MCF 10A (cell line): Measurements from ENCODE around the gene INHBC. TPM values are rescaled to one million over a fixed set of nuclear protein-coding genes. Genes with fewer than 3 reads are reported as not detected.

Experiments used
- BruUV-seq: library from RNA; stranded (reverse); fragments of 400-500 nt; replicated peaks from 2 replicates; lab custom pipeline; 2021; lab: Mats Ljungman, UMichigan
- CTCF ChIA-PET: fragments of 300-600 bp; sonication (Branson Sonifier 250); formaldehyde crosslinking; extraction: SDS; loops from one replicate; lab custom pipeline; 2021; ENCODE audit warnings: antibody characterized with exemption, inconsistent platforms; lab: Yijun Ruan, JAX
- POLR2A ChIA-PET: fragments of 300-600, 350-650 bp; sonication (Branson Sonifier 250); formaldehyde crosslinking; extraction: SDS; loops from one replicate; lab custom pipeline; 2020; ENCODE audit warnings: antibody characterized with exemption, inconsistent platforms; lab: Yijun Ruan, JAX
- DNase-seq: peaks from one replicate; pipeline ENCODE4 v3.0.0-alpha.2; 2018; ENCODE audit not compliant: unreplicated experiment
- H3K27ac Mint-ChIP-seq: one replicate; pipeline ENCODE4 v1.8.0; 2022; ENCODE audit warnings: mild to moderate bottlenecking, low read depth, mixed read lengths; ENCODE audit not compliant: unreplicated experiment
- H3K27me3 Mint-ChIP-seq: one replicate; pipeline ENCODE4 v1.8.0; 2022; ENCODE audit warnings: mixed read lengths; ENCODE audit not compliant: insufficient read depth, unreplicated experiment
- H3K36me3 Mint-ChIP-seq: one replicate; pipeline ENCODE4 v1.8.0; 2022; ENCODE audit warnings: mild to moderate bottlenecking, moderate library complexity, mixed read lengths; ENCODE audit not compliant: insufficient read depth, unreplicated experiment
- H3K4me1 Mint-ChIP-seq: one replicate; pipeline ENCODE4 v1.8.0; 2022; ENCODE audit warnings: mixed read lengths; ENCODE audit not compliant: insufficient read depth, unreplicated experiment
- H3K4me3 Mint-ChIP-seq: one replicate; pipeline ENCODE4 v1.8.0; 2022; ENCODE audit warnings: mild to moderate bottlenecking, moderate library complexity, mixed read lengths; ENCODE audit not compliant: unreplicated experiment
- H3K9me3 Mint-ChIP-seq: one replicate; pipeline ENCODE4 v1.8.0; 2022; ENCODE audit warnings: mixed read lengths; ENCODE audit not compliant: unreplicated experiment
- intact Hi-C: fragments of 100-400 bp; cut with micrococcal nuclease; formaldehyde crosslinking; loops from 2 replicates; pipeline ENCODE4 v1.14.1; 2022
- total RNA-seq: library from RNA; stranded (reverse); gene quantifications from 2 replicates; pipeline ENCODE4 v1.2.3, GENCODE V29; 2022
- TF ChIP-seq, protein P1 (sequence below): fragments of 200-600 bp; IDR thresholded peaks from one replicate; pipeline ENCODE4 v1.8.0; 2022; ENCODE audit warnings: antibody characterized with exemption, mild to moderate bottlenecking; ENCODE audit not compliant: unreplicated experiment

INHBC gene
- total RNA-seq, 1 experiment from 2014 or later: not detected

- ChIA-PET POLR2A (interaction anchor here (0.6 to 1.2 kb wide), 10 partner anchors 11 to 442 kb away, joined by 3 to 6 read pairs (median 4); partner anchors contain the start of gene DDIT3), CTCF (interaction anchor here (0.7 to 1.9 kb wide), 4 partner anchors 9 to 29 kb away, joined by 3 to 10 read pairs (median 9); no protein-coding TSS in a partner anchor)
- TF ChIP-seq, protein P1, sequence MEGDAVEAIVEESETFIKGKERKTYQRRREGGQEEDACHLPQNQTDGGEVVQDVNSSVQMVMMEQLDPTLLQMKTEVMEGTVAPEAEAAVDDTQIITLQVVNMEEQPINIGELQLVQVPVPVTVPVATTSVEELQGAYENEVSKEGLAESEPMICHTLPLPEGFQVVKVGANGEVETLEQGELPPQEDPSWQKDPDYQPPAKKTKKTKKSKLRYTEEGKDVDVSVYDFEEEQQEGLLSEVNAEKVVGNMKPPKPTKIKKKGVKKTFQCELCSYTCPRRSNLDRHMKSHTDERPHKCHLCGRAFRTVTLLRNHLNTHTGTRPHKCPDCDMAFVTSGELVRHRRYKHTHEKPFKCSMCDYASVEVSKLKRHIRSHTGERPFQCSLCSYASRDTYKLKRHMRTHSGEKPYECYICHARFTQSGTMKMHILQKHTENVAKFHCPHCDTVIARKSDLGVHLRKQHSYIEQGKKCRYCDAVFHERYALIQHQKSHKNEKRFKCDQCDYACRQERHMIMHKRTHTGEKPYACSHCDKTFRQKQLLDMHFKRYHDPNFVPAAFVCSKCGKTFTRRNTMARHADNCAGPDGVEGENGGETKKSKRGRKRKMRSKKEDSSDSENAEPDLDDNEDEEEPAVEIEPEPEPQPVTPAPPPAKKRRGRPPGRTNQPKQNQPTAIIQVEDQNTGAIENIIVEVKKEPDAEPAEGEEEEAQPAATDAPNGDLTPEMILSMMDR: no peak
- intact Hi-C loops: no loop called here
- Mint-ChIP-seq H3K36me3 (peaks cover 20% of the 10 kb centered on the region), H3K4me1 (peaks cover 6% of the 10 kb centered on the region), H3K9me3 (no peaks in the 10 kb centered on the region), H3K27me3 (no peaks in the 10 kb centered on the region), H3K4me3 (peak overlapping the region; percentile 81), H3K27ac (peak overlapping the region; percentile 95)
- no peak for DNase-seq
- no TSS peak for BruUV-seq
Measured at GRCh38 chr12:57430112-57430930, 4.3 kb upstream of the INHBC start.

- peak within 1 kb of the TSS; percentile 95 for H3K27ac Mint-ChIP-seq
- no peaks in the 10 kb centered on the region for H3K27me3 Mint-ChIP-seq
- CTCF ChIA-PET: interaction anchor here (1.5 kb wide), 1 partner anchor 13 kb away, joined by 3 read pairs; no protein-coding TSS in a partner anchor
- peaks cover 13% of the 10 kb centered on the region for H3K36me3 Mint-ChIP-seq
- H3K9me3 Mint-ChIP-seq: no peaks in the 10 kb centered on the region
- peak within 1 kb of the TSS; percentile 81 for H3K4me3 Mint-ChIP-seq
- BruUV-seq: TSS peak; percentile 92
- DNase-seq: peak; percentile 93
- POLR2A ChIA-PET: interaction anchor here (1.1 kb wide), 1 partner anchor 12 kb away, joined by 3 read pairs; no protein-coding TSS in a partner anchor
- TF ChIP-seq, protein P1: no peak
- H3K4me1 Mint-ChIP-seq: peaks cover 6% of the 10 kb centered on the region
- intact Hi-C loops: no loop called here
Measured at GRCh38 chr12:57430931-57431566, 3.5 kb upstream of the INHBC start, which contains the start of gene R3HDM2. TSS of gene R3HDM2 (minus strand) at chr12:57431043. CDS start at chr12:57310428, 120,615 bp downstream.

DNA sequence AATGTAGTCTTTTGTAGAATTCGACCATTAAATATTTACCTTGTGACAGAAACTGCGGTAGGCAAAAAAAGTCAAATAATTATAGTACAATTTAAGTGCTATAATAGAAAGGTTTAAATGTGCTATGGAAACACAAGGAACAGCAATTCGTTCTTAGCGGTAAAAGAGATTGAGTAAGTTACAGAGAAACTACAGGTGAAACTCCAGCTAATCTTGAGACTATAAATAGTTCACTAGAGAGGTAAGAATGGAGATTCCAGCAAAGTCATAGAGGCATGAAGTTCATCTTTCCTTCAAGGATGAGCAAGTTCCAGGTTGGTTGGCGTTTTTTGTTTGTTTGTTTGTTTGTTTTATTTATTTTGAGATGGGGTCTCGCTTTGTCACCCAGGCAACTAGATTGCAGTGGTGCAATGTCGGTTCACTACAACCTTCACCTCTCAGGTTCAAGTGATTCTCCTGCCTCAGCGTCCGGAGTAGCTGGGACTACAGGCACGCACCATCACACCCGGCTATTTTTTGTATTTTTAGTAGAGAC is 2.9 kb upstream of the INHBC start:
- Mint-ChIP-seq H3K27me3 (no peaks in the 10 kb centered on the region), H3K4me1 (peaks cover 6% of the 10 kb centered on the region), H3K27ac (peak overlapping the region; percentile 95), H3K9me3 (no peaks in the 10 kb centered on the region), H3K36me3 (peaks cover 13% of the 10 kb centered on the region), H3K4me3 (peak overlapping the region; percentile 81)
- TF ChIP-seq, protein P1: no peak
- intact Hi-C loops: no loop called here
- ChIA-PET CTCF (interaction anchor here (1.3 to 2.2 kb wide), 5 partner anchors 12 to 124 kb away, joined by 3 to 17 read pairs (median 7); partner anchors contain the start of gene INHBE), POLR2A (interaction anchor here (1.1 to 1.7 kb wide), 3 partner anchors 11 to 78 kb away, joined by 3 to 7 read pairs (median 3); no protein-coding TSS in a partner anchor)
- no TSS peak for BruUV-seq
- DNase-seq: no peak
